Endothelial cell of umbilical vein (primary cell): ENCODE measurements around the gene FJX1.

ENCODE experiments used
- CTCF ChIP-seq, 2 donors: IDR thresholded peaks; 1 replicate in 1 of 2; 2 replicates in 1 of 2; pipeline ENCODE4 v1.5.1; 2011; ENCODE audit warnings: low read length in 2 of 2, mild to moderate bottlenecking in 2 of 2, moderate library complexity in 2 of 2, control low read depth in 1 of 2, inconsistent platforms in 1 of 2, low read depth in 1 of 2; ENCODE audit not compliant: insufficient read depth in 1 of 2; ENCODE audit errors: extremely low read depth in 1 of 2
- EZH2 ChIP-seq: IDR thresholded peaks from 2 replicates; pipeline ENCODE4 v1.6.1; 2012; ENCODE audit warnings: borderline replicate concordance, low read depth, mild to moderate bottlenecking, moderate library complexity, low read length, inconsistent platforms; ENCODE audit not compliant: severe bottlenecking
- GATA2 ChIP-seq: IDR thresholded peaks from 2 replicates; pipeline ENCODE4 v1.7.0; 2011; ENCODE audit warnings: low read depth, mild to moderate bottlenecking, moderate library complexity, mixed read lengths, low read length; ENCODE audit not compliant: insufficient read length, insufficient read depth
- POLR2A ChIP-seq: IDR thresholded peaks from 2 replicates; pipeline ENCODE4 v1.6.1; 2012; ENCODE audit warnings: low read depth, mild to moderate bottlenecking, control low read depth, low read length
- POLR2AphosphoS5 ChIP-seq: IDR thresholded peaks from 2 replicates; pipeline ENCODE4 v1.6.1; 2012; ENCODE audit warnings: low read depth, mild to moderate bottlenecking, control low read depth, low read length, moderate library complexity; ENCODE audit not compliant: insufficient read depth
- TF ChIP-seq, protein P1 (sequence below): IDR thresholded peaks from 2 replicates; pipeline ENCODE4 v1.6.1; 2011; ENCODE audit not compliant: insufficient read depth, insufficient read length

GRCh38 chr11:35650467-35650866 is 32.2 kb downstream of the FJX1 start:
- TF ChIP-seq POLR2A (no peak), CTCF (IDR thresholded peaks at IDR 0.05; ENCODE audit: extremely low read depth in 1 of 2, insufficient read depth in 1 of 2, low read depth in 1 of 2, low read length in 2 of 2) (no peak), GATA2 (no peak), POLR2AphosphoS5 (no peak), EZH2 (no peak)
- TF ChIP-seq, protein P1, sequence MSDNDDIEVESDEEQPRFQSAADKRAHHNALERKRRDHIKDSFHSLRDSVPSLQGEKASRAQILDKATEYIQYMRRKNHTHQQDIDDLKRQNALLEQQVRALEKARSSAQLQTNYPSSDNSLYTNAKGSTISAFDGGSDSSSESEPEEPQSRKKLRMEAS: no peak
